OCI-LY1 (cell line): Measurements from ENCODE around the gene ABCF1.
A peak's percentile ranks its signal among the peaks of the same experiment; 100 is the strongest.

Source experiments
- H2AFZ ChIP-seq: fragments of 200-600 bp; sonication (generic), shearing (Covaris generic); 2 replicates; pipeline ENCODE4 v1.6.0; 2014; ENCODE audit warnings: antibody characterized with exemption, mild to moderate bottlenecking, low read length
- H3F3A ChIP-seq: fragments of 200-600 bp; sonication (generic), shearing (Covaris generic); 2 replicates; pipeline ENCODE4 v1.6.0; 2014; ENCODE audit warnings: mild to moderate bottlenecking, antibody characterized with exemption, low read length, moderate library complexity; ENCODE audit not compliant: insufficient read depth
- H3K27ac ChIP-seq: fragments of 200-600 bp; sonication (generic); 2 replicates; pipeline ENCODE4 v1.5.1; 2014; ENCODE audit warnings: low read length, mixed run types, mild to moderate bottlenecking, low read depth; ENCODE audit not compliant: poor library complexity, severe bottlenecking
- H3K27me3 ChIP-seq: fragments of 200-600 bp; sonication (generic); 2 replicates; pipeline ENCODE4 v1.6.0; 2014; ENCODE audit warnings: antibody characterized with exemption, mild to moderate bottlenecking, low read length, moderate library complexity; ENCODE audit not compliant: insufficient read depth
- H3K36me3 ChIP-seq: fragments of 200-600 bp; sonication (generic); 2 replicates; pipeline ENCODE4 v1.6.1; 2014; ENCODE audit warnings: mild to moderate bottlenecking, antibody characterized with exemption, low read length, moderate library complexity, mixed read lengths; ENCODE audit not compliant: insufficient read depth
- H3K4me1 ChIP-seq: fragments of 200-600 bp; sonication (generic); 2 replicates; pipeline ENCODE4 v1.5.1; 2014; ENCODE audit warnings: mild to moderate bottlenecking, low read length, moderate library complexity; ENCODE audit not compliant: insufficient read depth, severe bottlenecking
- H3K4me2 ChIP-seq: fragments of 200-600 bp; sonication (generic), shearing (Covaris generic); 2 replicates; pipeline ENCODE4 v1.6.1; 2014; ENCODE audit warnings: low read length
- H3K4me3 ChIP-seq: fragments of 200-600 bp; sonication (generic); 2 replicates; pipeline ENCODE4 v1.5.1; 2014; ENCODE audit warnings: low read length, low read depth, mild to moderate bottlenecking, mixed read lengths; ENCODE audit not compliant: poor library complexity, severe bottlenecking
- H3K79me2 ChIP-seq: fragments of 200-600 bp; shearing (Covaris generic); 2 replicates; pipeline ENCODE4 v1.6.1; 2016; ENCODE audit warnings: mixed run types, low read length, mixed read lengths; ENCODE audit not compliant: insufficient read depth
- H3K9ac ChIP-seq: fragments of 200-600 bp; sonication (generic), shearing (Covaris generic); 2 replicates; pipeline ENCODE4 v1.6.1; 2014; ENCODE audit warnings: mild to moderate bottlenecking, low read length, mixed read lengths
- H3K9me2 ChIP-seq: fragments of 200-600 bp; sonication (generic), shearing (Covaris generic); 2 replicates; pipeline ENCODE4 v1.6.1; 2014; ENCODE audit warnings: low read depth, mild to moderate bottlenecking, low read length, mixed read lengths
- H3K9me3 ChIP-seq: fragments of 200-600 bp; shearing (Covaris generic); 2 replicates; pipeline ENCODE4 v1.6.1; 2014; ENCODE audit warnings: low read length, mixed read lengths
- H4K20me1 ChIP-seq: fragments of 200-600 bp; sonication (generic), shearing (Covaris generic); 2 replicates; pipeline ENCODE4 v1.6.0; 2016; ENCODE audit warnings: mild to moderate bottlenecking, low read length; ENCODE audit not compliant: insufficient read depth
- EZH2 ChIP-seq: fragments of 200-600 bp; sonication (generic), shearing (Covaris generic); IDR thresholded peaks from 2 replicates; pipeline ENCODE4 v1.8.0; 2017; ENCODE audit warnings: borderline replicate concordance, mixed run types, mild to moderate bottlenecking, antibody characterized with exemption, low read length, moderate library complexity, mixed read lengths
- TF ChIP-seq, protein P1 (sequence below): fragments of 200-600 bp; sonication (generic), shearing (Covaris generic); IDR thresholded peaks from 2 replicates; pipeline ENCODE4 v1.5.1; 2017; ENCODE audit warnings: mild to moderate bottlenecking, antibody characterized with exemption, low read length, moderate library complexity, mixed read lengths

Gene ABCF1

DNA sequence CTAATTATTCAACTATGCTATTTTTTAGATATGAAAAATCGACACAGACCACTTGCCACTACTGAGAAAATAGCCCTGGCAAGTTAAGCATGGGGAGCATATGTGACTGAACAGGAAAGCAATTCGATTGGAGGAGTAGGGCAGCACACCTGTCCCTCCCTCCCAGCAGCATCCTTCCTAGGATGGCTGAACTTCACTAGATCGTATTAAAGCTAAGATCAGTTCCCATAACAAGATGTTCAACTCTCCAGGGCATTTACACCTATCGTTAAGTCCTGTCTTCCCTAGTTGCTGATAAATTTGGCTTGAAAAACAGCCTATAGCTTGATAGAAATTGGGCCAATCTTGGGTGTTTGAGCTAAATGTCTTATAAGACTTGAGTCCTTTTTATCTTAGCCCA, 38.8 kb downstream of the ABCF1 start:
- Histone ChIP-seq H3K9me2 (no peaks in the 10 kb centered on the region), H3K4me2 (no peak overlapping the region), H3K4me3 (no peak overlapping the region), H3K36me3 (peaks cover 96% of the 10 kb centered on the region), H3K9ac (no peak overlapping the region), H3K9me3 (no peaks in the 10 kb centered on the region), H3F3A (0 out of 2 replicates have a peak, but pooled peaks cover under 1% of the 10 kb centered on the region), H2AFZ (no peak overlapping the region), H4K20me1 (no peaks in the 10 kb centered on the region), H3K79me2 (peaks cover 14% of the 10 kb centered on the region), H3K27me3 (no peaks in the 10 kb centered on the region), H3K27ac (no peak overlapping the region), H3K4me1 (peaks cover 34% of the 10 kb centered on the region)
- TF ChIP-seq, protein P1, sequence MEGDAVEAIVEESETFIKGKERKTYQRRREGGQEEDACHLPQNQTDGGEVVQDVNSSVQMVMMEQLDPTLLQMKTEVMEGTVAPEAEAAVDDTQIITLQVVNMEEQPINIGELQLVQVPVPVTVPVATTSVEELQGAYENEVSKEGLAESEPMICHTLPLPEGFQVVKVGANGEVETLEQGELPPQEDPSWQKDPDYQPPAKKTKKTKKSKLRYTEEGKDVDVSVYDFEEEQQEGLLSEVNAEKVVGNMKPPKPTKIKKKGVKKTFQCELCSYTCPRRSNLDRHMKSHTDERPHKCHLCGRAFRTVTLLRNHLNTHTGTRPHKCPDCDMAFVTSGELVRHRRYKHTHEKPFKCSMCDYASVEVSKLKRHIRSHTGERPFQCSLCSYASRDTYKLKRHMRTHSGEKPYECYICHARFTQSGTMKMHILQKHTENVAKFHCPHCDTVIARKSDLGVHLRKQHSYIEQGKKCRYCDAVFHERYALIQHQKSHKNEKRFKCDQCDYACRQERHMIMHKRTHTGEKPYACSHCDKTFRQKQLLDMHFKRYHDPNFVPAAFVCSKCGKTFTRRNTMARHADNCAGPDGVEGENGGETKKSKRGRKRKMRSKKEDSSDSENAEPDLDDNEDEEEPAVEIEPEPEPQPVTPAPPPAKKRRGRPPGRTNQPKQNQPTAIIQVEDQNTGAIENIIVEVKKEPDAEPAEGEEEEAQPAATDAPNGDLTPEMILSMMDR: no peak
- no peak for TF ChIP-seq EZH2

DNA sequence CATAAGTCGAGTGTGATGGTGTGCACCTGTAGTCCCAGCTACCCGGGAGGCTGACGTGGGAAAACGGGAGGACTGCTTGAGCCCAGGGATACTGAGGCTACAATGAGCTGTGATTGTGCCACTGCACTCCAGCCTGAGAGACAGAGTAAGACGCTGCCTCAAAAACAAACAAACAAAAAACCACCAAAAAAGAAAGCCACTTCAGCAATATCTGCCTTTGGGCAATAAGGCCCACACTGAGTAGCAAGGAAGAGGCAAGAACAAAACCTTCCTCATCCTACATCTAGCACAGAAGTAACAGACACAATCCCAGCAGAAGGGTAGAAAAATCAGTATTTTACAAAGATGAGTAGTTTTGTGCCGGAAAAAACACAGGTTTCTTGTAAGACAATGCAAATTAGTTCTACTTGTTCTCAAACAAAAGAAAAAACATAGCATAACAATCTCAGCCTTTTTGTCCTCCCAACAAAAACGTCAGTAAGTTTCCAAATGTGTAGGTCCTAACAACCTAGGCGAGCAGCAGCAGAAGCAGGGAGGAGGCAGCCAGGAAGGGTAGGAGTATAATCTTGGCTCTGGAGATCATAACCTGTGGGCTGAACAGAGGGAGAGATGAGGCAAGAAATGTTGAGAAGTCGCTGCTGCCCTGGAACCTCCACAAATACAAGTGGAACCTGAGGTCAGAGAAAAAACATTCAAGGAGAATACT, 40.1 kb downstream of the ABCF1 start:
- Histone ChIP-seq H3F3A (0 out of 2 replicates have a peak, but pooled peaks cover 2% of the 10 kb centered on the region), H3K9ac (peak overlapping the region; percentile 4; the same call in 1 of the 2 replicates), H3K27me3 (no peaks in the 10 kb centered on the region), H3K27ac (no peak overlapping the region), H4K20me1 (no peaks in the 10 kb centered on the region), H3K4me2 (peak overlapping the region; percentile 88; the same call in 1 of the 2 replicates), H3K4me1 (peaks cover 34% of the 10 kb centered on the region), H3K79me2 (peaks cover 21% of the 10 kb centered on the region), H3K9me3 (no peaks in the 10 kb centered on the region), H3K4me3 (no peak overlapping the region), H3K36me3 (peaks cover 96% of the 10 kb centered on the region), H3K9me2 (no peaks in the 10 kb centered on the region), H2AFZ (no peak overlapping the region)
- TF ChIP-seq, protein P1: no peak
- TF ChIP-seq EZH2: no peak

DNA sequence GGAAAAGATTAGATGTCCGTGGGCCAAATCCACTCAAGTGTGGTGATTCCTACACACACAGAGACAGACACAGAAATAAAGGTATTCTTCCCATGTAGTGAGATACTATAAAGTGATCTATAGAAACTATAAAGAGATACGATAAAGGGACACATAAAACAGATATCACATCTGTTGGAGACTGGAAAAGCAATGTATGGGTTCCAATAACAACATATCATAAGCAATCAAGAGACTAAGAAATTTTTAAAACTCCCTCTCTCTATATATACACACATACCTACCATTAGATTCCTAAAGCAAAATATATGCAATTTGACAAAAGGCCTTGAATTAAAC, 40.6 kb downstream of the ABCF1 start:
- TF ChIP-seq EZH2: no peak
- TF ChIP-seq, protein P1: no peak
- no peaks in the 10 kb centered on the region for H3K27me3 ChIP-seq
- H3K27ac ChIP-seq: peak overlapping the region; percentile 13
- H3K9ac ChIP-seq: peak overlapping the region; percentile 4; the same call in 1 of the 2 replicates
- no peak overlapping the region for H3K4me3 ChIP-seq
- peaks cover 26% of the 10 kb centered on the region for H3K79me2 ChIP-seq
- H3K4me2 ChIP-seq: peak overlapping the region; percentile 88; the same call in 1 of the 2 replicates
- no peaks in the 10 kb centered on the region for H3K9me3 ChIP-seq
- H4K20me1 ChIP-seq: no peaks in the 10 kb centered on the region
- peaks cover 96% of the 10 kb centered on the region for H3K36me3 ChIP-seq
- peaks cover 34% of the 10 kb centered on the region for H3K4me1 ChIP-seq
- H3F3A ChIP-seq: 0 out of 2 replicates have a peak, but pooled peaks cover 2% of the 10 kb centered on the region
- no peaks in the 10 kb centered on the region for H3K9me2 ChIP-seq
- no peak overlapping the region for H2AFZ ChIP-seq
